Astrocyte (in vitro differentiated cells and primary cell): Measurements from ENCODE around the gene FAM209A.

Experiments
- EZH2 ChIP-seq: IDR thresholded peaks from 2 replicates; pipeline ENCODE4 v1.6.1; 2012; ENCODE audit warnings: mild to moderate bottlenecking, low read length, inconsistent platforms; ENCODE audit not compliant: insufficient read depth
- TF ChIP-seq, protein P1 (sequence below): IDR thresholded peaks from 2 replicates; pipeline ENCODE4 v1.5.1; 2011; ENCODE audit warnings: low read depth, mild to moderate bottlenecking, inconsistent platforms, low read length, moderate library complexity; ENCODE audit not compliant: insufficient read depth

DNA sequence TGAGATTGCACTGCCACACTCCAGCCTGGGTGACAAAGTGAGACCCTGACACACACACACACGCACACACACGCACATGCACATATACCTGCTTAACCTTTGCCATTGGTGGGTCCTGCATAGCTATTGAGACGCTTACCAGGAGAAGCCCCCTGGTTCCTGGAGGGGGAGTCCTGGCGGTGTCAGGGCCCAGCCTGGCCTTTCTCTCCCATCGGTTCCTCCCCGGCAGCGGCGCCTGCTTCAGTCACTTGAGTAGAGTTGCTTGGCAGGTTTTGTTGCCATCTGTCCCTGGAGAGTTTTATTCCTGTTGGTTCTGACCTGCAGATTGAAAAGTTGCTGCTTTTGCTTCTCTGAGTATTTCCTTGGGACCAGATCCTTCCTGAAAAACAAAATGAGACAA lies 20.6 kb upstream of the FAM209A start:
- TF ChIP-seq, protein P1, sequence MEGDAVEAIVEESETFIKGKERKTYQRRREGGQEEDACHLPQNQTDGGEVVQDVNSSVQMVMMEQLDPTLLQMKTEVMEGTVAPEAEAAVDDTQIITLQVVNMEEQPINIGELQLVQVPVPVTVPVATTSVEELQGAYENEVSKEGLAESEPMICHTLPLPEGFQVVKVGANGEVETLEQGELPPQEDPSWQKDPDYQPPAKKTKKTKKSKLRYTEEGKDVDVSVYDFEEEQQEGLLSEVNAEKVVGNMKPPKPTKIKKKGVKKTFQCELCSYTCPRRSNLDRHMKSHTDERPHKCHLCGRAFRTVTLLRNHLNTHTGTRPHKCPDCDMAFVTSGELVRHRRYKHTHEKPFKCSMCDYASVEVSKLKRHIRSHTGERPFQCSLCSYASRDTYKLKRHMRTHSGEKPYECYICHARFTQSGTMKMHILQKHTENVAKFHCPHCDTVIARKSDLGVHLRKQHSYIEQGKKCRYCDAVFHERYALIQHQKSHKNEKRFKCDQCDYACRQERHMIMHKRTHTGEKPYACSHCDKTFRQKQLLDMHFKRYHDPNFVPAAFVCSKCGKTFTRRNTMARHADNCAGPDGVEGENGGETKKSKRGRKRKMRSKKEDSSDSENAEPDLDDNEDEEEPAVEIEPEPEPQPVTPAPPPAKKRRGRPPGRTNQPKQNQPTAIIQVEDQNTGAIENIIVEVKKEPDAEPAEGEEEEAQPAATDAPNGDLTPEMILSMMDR, result no peak
- TF ChIP-seq EZH2, result no peak
